HL-60 (cell line): ENCODE measurements around the gene MYH10.

Experiments used
- DNase-seq, 2 experiments: peaks; one replicate each; pipeline ENCODE4 v3.0.0-alpha.2; 2010 to 2020; ENCODE audit warnings: low read depth in 1 of 2, low spot score in 1 of 2
- H3K27ac ChIP-seq: fragments of 250-450 bp; sonication (Bioruptor Pico); replicated peaks from 2 replicates; pipeline ENCODE4 v1.5.1; 2020; ENCODE audit warnings: mild to moderate bottlenecking, moderate library complexity
- H3K27me3 ChIP-seq: fragments of 250-450 bp; sonication (Bioruptor Pico); 2 replicates; pipeline ENCODE4 v1.5.1; 2021; ENCODE audit warnings: mild to moderate bottlenecking, moderate library complexity; ENCODE audit not compliant: insufficient read depth, poor library complexity, severe bottlenecking
- H3K4me3 ChIP-seq: replicated peaks from 2 replicates; pipeline ENCODE4 v1.5.1; 2011; ENCODE audit warnings: mild to moderate bottlenecking, control low read depth, low read length; ENCODE audit not compliant: insufficient read depth
- CTCF ChIP-seq: IDR thresholded peaks from one replicate; pipeline ENCODE4 v1.5.1; 2011; ENCODE audit warnings: low read length, control low read depth, inconsistent platforms; ENCODE audit not compliant: insufficient read depth
- GABPA ChIP-seq: IDR thresholded peaks from 2 replicates; pipeline ENCODE4 v1.6.1; 2012; ENCODE audit warnings: low read depth
- POLR2AphosphoS5 ChIP-seq: IDR thresholded peaks from 2 replicates; pipeline ENCODE4 v1.6.1; 2012; ENCODE audit warnings: low read depth
- REST ChIP-seq: IDR thresholded peaks from 2 replicates; pipeline ENCODE4 v1.6.1; 2012; ENCODE audit warnings: low read depth; ENCODE audit not compliant: insufficient replicate concordance
- SPI1 ChIP-seq: IDR thresholded peaks from 2 replicates; pipeline ENCODE4 v1.6.1; 2012; ENCODE audit warnings: low read depth, mild to moderate bottlenecking, borderline replicate concordance

The MYH10 gene

GRCh38 chr17:8557176-8557806 is 73.2 kb downstream of the MYH10 start:
- Histone ChIP-seq H3K27ac (no peak overlapping the region), H3K4me3 (no peak overlapping the region), H3K27me3 (no peaks in the 10 kb centered on the region)
- TF ChIP-seq POLR2AphosphoS5 (no peak), GABPA (no peak), CTCF (no peak), REST (no peak), SPI1 (no peak)
- no peak for DNase-seq

GRCh38 chr17:8556074-8556473 is 74.5 kb downstream of the MYH10 start:
- Histone ChIP-seq H3K27me3 (no peaks in the 10 kb centered on the region), H3K27ac (no peak overlapping the region), H3K4me3 (no peak overlapping the region)
- DNase-seq: no peak
- no peak for TF ChIP-seq GABPA
- TF ChIP-seq SPI1: no peak
- TF ChIP-seq POLR2AphosphoS5: no peak
- TF ChIP-seq REST: no peak
- TF ChIP-seq CTCF: no peak

GRCh38 chr17:8555062-8555461 is 75.5 kb downstream of the MYH10 start:
- no peak overlapping the region for H3K27ac ChIP-seq
- H3K27me3 ChIP-seq: no peaks in the 10 kb centered on the region
- TF ChIP-seq CTCF (no peak), POLR2AphosphoS5 (no peak), REST (no peak), GABPA (no peak), SPI1 (no peak)
- DNase-seq: no peak
- H3K4me3 ChIP-seq: no peak overlapping the region
